Measurements from ENCODE around the gene SLC37A2.

DNA sequence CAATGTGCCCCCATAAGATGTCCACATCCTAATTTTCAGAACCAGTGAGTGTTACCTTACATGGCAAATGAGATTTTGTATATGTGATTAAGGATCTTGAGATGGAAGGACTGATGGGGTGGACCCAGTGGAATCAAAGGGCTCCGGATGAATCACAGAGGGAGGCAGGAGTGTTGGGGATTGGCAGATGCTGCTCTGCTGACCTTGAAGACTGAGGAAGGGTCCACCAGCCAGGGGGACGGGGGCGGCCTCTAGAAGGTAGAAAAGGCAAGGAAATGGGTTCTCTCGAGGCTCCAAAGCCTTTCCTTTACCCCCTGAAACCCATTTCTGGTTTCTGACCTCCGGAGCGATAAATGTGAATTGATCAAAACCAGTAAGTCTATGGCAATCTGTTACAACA lies 29.6 kb downstream of the SLC37A2 start:
- TF ChIP-seq, protein P1, sequence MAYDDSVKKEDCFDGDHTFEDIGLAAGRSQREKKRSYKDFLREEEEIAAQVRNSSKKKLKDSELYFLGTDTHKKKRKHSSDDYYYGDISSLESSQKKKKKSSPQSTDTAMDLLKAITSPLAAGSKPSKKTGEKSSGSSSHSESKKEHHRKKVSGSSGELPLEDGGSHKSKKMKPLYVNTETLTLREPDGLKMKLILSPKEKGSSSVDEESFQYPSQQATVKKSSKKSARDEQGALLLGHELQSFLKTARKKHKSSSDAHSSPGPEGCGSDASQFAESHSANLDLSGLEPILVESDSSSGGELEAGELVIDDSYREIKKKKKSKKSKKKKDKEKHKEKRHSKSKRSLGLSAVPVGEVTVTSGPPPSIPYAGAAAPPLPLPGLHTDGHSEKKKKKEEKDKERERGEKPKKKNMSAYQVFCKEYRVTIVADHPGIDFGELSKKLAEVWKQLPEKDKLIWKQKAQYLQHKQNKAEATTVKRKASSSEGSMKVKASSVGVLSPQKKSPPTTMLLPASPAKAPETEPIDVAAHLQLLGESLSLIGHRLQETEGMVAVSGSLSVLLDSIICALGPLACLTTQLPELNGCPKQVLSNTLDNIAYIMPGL (CRISPR knock-in tag; IDR thresholded peaks at IDR 0.05) = no peak
- TF ChIP-seq, protein P2, sequence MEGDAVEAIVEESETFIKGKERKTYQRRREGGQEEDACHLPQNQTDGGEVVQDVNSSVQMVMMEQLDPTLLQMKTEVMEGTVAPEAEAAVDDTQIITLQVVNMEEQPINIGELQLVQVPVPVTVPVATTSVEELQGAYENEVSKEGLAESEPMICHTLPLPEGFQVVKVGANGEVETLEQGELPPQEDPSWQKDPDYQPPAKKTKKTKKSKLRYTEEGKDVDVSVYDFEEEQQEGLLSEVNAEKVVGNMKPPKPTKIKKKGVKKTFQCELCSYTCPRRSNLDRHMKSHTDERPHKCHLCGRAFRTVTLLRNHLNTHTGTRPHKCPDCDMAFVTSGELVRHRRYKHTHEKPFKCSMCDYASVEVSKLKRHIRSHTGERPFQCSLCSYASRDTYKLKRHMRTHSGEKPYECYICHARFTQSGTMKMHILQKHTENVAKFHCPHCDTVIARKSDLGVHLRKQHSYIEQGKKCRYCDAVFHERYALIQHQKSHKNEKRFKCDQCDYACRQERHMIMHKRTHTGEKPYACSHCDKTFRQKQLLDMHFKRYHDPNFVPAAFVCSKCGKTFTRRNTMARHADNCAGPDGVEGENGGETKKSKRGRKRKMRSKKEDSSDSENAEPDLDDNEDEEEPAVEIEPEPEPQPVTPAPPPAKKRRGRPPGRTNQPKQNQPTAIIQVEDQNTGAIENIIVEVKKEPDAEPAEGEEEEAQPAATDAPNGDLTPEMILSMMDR (IDR thresholded peaks at IDR 0.05) = no peak
- TF ChIP-seq, protein P3, sequence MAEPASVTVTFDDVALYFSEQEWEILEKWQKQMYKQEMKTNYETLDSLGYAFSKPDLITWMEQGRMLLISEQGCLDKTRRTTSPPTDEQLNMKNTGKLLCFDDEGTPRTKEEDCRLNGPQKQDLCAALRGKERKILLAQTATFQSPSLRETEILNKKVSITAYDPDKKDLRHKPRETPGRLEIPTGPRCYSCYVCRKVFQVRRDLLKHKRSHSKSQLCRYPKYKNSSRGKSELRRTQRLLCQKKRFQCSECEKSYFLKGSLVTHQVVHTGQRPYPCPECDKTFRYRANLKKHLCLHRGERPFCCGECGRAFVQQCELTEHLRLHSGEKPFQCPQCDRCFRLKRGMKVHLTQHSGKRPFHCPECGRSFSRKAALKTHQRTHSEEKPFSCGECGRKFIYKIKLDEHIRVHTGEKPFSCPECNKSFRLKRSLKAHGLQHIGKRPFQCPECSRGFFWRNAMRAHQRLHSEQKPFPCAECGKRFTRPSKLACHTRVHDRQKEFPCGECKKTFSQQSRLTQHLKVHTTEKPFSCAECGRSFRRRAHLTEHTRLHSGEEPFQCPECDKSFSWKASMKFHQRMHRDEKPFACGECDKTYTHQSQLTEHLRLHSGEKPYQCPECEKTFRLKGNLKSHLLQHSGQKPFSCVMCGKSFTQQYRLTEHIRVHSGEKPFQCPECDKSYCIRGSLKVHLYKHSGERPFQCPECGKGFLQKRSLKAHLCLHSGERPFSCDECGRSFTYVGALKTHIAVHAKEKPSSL (CRISPR knock-in tag; conservative IDR thresholded peaks at IDR 0.05) = no peak
- no peak for TF ChIP-seq ETV6 (CRISPR knock-in tag; IDR thresholded peaks at IDR 0.05)
- TF ChIP-seq, protein P4, sequence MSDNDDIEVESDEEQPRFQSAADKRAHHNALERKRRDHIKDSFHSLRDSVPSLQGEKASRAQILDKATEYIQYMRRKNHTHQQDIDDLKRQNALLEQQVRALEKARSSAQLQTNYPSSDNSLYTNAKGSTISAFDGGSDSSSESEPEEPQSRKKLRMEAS (CRISPR knock-in tag; IDR thresholded peaks at IDR 0.05) = no peak
- TF ChIP-seq, protein P5, sequence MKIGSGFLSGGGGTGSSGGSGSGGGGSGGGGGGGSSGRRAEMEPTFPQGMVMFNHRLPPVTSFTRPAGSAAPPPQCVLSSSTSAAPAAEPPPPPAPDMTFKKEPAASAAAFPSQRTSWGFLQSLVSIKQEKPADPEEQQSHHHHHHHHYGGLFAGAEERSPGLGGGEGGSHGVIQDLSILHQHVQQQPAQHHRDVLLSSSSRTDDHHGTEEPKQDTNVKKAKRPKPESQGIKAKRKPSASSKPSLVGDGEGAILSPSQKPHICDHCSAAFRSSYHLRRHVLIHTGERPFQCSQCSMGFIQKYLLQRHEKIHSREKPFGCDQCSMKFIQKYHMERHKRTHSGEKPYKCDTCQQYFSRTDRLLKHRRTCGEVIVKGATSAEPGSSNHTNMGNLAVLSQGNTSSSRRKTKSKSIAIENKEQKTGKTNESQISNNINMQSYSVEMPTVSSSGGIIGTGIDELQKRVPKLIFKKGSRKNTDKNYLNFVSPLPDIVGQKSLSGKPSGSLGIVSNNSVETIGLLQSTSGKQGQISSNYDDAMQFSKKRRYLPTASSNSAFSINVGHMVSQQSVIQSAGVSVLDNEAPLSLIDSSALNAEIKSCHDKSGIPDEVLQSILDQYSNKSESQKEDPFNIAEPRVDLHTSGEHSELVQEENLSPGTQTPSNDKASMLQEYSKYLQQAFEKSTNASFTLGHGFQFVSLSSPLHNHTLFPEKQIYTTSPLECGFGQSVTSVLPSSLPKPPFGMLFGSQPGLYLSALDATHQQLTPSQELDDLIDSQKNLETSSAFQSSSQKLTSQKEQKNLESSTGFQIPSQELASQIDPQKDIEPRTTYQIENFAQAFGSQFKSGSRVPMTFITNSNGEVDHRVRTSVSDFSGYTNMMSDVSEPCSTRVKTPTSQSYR (CRISPR knock-in tag; IDR thresholded peaks at IDR 0.05) = no peak
- TF ChIP-seq, protein P6, sequence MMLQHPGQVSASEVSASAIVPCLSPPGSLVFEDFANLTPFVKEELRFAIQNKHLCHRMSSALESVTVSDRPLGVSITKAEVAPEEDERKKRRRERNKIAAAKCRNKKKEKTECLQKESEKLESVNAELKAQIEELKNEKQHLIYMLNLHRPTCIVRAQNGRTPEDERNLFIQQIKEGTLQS (CRISPR knock-in tag; conservative IDR thresholded peaks at IDR 0.05) = no peak
- TF ChIP-seq, protein P7, sequence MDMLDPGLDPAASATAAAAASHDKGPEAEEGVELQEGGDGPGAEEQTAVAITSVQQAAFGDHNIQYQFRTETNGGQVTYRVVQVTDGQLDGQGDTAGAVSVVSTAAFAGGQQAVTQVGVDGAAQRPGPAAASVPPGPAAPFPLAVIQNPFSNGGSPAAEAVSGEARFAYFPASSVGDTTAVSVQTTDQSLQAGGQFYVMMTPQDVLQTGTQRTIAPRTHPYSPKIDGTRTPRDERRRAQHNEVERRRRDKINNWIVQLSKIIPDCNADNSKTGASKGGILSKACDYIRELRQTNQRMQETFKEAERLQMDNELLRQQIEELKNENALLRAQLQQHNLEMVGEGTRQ (CRISPR knock-in tag; IDR thresholded peaks at IDR 0.05) = no peak
- TF ChIP-seq, protein P8, sequence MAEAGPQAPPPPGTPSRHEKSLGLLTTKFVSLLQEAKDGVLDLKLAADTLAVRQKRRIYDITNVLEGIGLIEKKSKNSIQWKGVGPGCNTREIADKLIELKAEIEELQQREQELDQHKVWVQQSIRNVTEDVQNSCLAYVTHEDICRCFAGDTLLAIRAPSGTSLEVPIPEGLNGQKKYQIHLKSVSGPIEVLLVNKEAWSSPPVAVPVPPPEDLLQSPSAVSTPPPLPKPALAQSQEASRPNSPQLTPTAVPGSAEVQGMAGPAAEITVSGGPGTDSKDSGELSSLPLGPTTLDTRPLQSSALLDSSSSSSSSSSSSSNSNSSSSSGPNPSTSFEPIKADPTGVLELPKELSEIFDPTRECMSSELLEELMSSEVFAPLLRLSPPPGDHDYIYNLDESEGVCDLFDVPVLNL (CRISPR knock-in tag; IDR thresholded peaks at IDR 0.05; ENCODE audit: borderline replicate concordance, low read depth) = no peak

Measured in WTC11 (cell line).